ENCODE data around the gene HNRNPM.
"Not testable (repeated sequence)": the region's sequence is repeated elsewhere in the genome, so short reads cannot be mapped to it uniquely, and the experiment has no call there.

Gene HNRNPM

DNA sequence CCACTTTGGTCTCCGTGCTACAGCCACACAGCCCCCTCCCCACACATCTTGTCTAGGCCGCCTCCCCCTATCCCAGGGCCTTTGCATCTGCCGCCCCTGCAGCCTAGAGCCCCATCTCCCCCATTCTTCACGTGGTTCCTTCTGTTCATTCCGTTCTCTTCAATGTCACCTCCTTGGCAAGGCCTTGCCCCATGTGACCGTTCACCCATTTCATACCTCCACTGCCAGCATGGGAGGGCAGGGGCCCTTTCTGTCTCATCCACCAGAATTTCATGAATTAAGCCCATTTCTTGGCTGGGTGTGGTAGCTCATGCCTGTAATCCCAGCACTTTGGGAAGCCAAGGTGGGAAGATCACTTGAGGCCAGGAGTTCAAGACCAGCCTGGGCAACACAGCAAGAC is 15.7 kb upstream of the HNRNPM start:
- DNase-seq: no peak

DNA sequence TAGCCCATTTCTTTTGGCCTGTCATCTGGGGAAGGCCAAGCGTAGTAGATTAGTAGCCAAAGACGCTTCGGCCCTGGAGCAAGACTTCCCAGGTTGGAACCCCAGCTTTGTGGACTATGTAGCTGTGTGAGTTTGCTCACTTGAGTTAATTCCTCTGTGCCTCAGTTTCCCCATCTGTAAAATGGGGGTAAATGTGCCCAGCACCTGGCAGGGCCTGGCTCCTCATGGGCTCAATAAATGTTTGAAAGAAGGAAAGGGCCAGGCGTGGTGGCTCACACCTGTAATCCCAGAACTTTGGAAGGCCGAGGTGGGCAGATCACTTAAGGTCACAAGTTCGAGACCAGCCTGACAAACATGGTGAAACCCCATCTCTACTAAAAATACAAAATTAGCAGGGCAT is 14.9 kb upstream of the HNRNPM start:
- DNase-seq: no peak

DNA sequence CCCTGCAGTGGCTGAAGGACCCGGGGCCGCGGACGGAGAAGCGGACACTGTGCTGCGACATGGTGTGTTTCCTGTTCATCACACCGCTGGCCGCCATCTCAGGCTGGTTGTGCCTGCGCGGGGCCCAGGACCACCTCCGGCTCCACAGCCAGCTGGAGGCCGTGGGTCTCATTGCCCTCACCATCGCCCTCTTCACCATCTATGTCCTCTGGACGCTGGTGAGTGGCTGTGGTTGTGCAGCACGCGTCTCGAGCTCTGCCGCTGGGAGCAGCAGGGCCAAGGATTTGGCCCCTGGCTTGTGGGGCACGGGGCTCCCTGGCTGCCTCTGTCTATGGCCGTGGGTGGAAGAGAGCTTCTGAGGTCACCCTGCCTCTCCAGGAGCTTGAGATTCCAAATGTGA is 14.1 kb upstream of the HNRNPM start:
- no peak for DNase-seq

DNA sequence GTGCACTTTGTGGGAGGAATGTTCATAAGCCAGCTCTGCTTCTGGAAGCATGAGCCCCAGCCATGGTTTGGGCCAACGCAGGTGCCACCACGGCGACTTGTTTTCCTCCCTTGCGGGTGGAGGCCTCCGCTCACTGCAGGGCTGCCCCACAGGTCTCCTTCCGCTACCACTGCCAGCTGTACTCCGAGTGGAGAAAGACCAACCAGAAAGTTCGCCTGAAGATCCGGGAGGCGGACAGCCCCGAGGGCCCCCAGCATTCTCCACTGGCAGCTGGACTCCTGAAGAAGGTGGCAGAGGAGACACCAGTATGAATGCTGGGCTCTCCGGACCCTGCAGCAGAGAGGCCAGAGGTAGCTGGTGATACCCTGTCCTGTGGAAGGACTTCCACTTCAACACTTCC is 6.5 kb upstream of the HNRNPM start:
- no peak for DNase-seq

DNA sequence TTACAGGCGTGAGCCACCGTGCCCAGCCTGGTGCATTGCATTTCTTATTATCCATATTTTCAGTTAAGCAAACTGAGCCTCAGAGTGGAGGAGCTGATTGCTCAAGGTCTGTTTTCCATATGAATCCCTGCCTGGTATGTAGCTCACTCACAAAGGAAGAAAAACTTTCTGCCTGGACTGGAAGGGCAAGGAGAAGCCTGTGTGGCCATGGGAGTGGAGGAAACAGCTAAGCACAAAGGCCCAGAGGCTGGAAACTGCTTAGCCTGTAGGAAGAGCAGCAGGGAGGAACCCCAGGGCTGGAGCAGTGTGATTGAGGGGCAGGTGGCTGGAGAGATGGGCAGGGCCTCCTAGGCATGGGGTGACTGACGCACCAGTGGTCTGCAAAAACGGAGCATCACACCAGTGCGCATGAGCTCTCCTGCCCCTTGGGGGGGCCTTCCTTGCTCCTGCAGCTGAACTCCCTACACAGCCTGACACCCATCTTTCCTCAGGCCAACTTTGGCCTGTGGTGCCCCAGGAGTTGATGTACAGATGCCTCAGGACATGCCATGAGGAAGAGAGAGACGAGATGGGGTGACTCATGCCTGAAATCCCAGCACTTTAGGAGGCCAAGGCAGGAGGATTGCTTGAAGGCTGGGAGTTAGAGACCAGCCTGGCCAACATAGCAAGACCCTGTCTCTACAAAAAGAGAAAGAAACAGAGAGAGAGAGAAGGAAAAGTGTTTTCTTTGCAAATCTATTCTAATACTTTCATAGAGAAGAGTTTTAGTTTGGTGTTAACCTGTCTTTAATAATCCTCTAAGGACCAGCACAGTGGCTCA is 2.8 kb upstream of the HNRNPM start:
- no peak for DNase-seq

DNA sequence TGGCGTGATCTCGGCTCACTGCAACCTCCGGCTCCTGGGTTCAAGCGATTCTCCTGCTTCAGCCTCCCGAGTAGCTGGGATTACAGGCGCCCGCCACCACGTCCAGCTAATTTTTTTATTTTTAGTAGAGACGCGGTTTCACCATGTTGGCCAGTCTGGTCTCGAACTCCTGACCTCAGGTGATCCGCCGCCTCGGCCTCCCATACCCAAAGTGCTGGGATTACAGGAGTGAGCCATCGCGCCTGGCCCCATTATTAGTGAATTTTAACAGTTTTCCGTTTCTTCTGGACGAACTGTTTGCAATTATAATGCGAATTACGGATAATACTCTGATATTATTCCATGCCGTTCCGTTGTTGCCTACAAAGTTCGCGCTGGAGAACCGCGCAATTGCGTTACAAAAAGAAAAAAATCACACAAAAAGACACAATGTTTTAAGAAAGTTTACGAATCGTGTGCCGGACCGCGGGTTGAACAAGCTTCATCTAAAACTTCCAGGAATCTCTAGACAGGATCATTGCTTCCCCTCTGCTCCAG is 567 bp upstream of the HNRNPM start:
- DNase-seq: not testable (repeated sequence)

DNA sequence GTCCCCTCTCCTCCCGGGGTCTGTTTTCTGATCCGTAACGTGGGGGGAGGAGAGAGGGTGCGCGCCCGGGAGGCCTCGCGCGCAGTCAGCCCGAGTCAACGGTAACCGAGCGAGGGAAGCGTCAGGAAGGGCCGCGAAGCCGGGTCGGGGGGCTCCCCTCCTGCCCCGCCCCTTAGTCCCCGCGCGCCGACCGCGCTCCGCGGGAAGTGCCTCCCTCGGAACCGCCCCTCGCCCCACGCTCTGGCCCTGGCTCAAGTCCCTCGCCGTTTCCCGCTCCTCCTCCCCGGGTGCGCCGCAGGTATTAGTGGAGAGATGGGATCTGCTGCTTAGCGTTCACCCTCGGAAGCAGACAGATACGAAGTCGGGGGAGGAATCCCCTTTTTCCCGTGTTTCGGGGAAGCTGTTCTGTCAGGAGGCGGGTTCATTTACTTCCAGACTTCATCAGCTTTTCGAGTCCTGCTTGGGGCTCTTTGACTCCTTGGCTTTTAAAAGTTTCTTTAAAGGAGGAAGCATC is 770 bp downstream of the HNRNPM start:
- DNase-seq: peak; percentile 37

DNA sequence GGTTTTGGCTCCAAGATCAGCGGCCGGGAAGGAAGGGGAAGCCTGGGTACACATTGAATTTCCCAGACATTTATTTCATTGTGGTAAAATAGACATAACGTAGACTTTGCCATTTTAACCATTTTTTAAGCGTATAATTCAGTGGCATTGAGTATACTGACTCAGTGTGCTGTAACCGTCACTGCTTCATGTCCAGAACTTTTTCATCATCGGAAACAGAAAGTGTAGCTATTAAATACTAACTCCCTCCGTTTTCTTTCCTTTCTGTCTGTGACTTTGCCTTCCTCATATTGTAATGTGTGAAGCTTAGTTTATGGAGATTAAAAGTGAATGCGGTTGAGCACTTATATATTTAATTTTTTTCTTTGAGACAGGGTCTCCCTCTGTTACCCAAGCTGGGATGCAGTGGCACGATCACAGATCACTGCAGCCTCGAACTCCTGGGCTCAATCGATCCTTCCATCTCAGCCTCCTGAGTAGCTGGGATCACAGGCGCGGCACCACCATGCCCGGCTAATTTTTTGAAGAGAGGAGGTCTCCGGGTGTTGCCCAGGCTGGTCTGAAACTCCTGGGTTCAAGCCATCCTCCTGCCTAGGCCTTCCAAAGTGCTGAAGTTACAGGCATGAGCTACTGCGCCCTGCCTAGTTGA is 1.4 kb downstream of the HNRNPM start:
- DNase-seq: no peak

DNA sequence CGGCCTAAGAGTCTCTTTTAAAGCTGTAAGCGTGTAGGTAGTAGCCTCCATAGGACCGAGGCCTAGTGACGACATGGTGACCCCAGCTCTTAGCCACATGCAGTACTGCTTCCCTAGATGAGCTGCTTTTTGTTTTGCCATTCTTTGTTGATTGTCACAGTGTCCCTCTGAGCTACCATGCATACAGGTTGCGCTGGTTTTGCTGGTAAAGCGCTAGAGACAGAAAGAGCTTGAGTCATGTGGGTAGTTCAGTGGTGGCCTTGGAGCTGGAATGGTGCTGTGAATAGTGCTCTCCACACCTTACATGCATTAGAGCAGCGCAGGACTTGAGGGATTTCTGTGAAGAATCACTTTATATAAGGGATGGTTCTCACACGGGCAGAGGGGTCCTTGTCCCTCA is 5.1 kb downstream of the HNRNPM start:
- DNase-seq: no peak

DNA sequence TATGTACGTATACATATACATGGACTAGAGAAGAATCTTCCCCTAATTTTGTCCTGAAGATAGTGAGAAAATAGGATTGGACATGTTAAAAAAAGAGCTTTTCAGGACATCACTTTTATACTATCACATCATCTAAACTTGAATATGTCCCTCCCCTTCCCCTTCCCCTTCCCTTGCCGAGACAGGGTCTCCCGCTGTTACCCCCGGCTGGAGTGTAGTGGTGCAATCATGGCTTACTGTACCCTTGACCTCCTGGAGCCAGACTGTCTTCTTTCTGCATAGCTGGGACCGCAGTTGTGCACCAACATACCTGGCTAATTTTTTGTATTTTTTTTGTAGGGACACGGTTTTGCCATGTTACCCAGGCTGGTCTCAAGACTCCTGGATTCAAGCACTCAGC is 6.6 kb downstream of the HNRNPM start:
- DNase-seq: no peak

DNA sequence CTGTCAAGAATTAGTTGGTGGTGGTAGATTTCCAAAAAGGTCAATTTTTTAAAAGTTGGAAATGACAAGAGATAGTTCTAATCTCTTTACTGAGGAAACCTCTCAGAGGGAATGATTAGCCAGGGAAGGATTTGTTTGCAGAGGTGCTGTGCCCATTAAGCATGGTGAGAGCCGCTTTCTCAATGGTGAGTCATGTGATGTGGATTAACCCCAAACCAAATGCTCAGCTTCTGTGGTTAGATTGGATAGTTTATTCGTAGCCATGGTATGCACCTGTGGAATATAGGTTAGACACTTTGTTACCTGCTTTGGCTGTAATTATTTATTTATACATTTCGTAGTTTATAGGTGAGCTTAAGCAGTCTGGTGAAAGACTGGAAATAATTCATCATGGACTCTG is 7.1 kb downstream of the HNRNPM start:
- peak; percentile 66 for DNase-seq

DNA sequence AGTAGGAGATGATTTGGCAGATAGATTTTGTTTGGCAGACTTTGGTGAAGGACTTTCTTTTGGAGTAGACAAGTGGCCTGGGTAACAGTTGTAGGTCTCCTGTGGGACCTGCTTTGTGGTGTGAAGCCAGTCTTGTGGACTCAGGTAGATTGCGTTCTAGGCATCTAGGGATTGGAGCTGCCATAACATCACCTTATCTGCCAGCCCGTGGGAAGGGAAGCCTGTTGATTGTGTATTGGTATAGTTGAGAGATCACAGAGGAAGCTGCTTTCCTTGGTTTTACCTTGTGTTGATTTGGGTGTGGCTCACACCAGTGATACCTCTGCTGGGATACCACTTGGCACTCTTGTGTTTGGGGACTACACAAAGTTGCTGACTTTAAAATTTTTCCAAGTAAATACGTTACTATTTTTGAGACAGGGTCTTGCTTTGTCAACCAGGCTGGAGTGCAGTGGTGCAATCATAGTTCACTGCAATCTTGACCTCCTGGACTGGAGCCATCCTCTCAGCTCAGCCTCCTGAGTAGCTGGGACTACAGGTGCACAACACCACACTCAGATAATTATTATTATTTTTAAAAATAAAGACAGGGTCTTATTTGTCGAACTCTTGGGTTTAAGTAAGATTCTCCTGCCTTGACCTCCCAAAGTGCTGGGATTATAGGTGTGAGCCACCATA is 7.8 kb downstream of the HNRNPM start:
- no peak for DNase-seq

DNA sequence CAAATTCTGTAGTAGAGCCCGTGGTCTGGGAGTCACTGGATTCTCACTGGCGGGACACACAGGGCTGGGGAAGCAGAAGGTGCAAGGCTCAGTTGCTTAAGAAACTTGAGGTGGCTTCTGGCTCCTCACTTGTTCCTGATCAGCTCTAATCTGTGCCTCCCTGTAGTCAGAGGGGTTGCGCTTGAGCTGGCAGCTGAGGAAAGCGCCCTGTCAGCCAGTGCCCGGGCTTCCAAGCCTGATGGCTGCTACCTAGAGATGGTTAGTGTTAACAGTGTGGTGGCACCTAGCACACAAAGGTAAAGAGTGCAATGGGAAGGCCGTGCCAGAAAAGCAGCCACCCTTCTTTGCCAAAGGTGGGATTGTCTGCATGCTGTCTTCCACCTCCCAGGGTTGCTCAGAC is 8.8 kb downstream of the HNRNPM start:
- DNase-seq: no peak

DNA sequence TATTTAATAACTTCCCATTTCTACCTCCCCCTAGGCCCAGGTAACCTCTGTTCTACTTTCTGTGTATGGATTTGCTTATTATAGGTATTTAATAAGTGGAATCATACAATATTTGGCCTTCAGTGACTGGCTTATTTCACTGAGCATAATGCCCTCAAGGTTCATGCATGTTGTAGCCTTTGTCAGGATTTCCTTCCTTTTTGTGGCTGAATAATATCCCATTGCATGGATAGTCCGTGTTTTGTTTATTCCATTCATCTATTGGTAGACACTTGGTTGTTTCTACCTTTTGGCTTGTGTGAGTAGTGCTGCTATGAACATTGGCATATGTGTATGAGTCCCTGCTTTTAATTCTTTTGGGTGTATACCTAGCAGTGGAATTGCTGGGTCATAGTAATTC is 9.4 kb downstream of the HNRNPM start:
- no peak for DNase-seq

DNA sequence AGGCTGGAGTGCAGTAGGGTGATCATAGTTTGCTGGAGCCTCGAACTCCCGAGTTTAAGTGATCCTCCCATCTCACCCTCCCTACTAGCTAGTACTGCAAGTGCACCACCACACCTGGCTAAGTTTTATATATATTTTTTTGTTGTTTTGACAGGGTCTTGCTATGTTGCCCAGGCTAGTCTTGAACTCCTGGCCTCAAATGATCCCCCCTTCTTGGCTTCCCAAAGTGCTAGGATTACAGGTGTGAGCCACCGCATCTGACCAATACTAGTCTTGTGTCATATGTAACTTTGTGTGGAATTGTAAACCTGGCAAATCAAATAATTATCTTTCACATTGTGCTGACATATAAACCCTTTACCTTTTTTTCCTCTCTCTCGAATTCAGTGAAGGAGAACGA is 10.2 kb downstream of the HNRNPM start:
- no peak for DNase-seq

DNA sequence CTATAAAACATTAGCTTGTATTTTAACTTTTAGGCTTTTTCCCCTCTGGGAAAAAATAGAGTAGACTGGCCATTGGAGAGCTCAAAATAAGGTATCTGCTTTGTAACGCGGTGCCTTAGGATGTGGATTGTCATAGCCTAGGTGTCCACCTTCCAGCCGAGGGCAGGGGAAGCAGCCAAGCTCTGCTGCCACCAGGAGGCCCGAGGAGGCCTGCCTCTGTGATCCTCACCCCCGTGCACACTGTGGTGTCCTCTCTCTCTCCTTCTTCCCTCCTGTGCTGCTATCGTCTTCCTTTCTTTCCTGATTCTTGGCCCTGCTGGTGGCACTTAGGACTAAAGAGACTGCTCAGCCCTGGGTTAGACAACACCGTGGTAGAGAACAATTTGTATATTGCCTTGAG is 11.3 kb downstream of the HNRNPM start:
- no peak for DNase-seq

DNA sequence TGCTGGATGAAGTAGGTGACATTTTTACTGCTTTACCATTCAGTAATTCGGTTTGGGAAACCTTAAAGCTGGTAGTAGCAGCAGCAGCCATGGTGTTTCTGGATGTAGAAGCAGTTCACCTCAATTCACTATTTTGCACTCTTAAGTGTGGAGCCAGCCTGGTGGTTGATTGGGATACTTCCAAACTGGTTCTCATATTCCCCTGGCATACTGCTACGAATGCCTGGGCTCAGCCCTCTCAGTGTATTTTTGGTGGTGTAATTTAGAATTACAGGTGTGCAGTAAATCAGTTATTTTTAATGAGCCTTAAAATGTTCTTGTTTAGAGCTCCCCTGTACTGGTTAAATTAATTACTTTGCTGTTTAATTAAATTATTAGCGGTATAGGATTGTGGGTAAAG is 12.4 kb downstream of the HNRNPM start:
- no peak for DNase-seq

DNA sequence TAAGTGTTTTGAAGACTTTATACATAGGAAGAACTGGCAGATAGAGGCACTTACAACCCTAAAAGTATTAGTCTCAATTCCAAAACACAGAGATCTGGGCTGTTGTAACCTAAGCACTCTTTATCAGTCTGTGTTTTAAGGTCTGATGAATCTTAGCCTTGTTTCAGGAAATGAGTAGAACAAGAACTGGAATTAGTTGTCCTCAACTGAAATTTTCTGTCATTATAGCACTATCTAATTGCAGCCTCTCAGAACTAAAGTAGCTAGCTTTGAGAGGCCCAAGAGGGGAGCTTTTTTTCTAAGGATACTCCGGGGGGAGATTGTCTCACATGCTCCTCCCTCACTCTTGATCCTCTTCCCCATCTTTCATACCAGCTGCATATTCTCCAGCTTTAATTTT is 13.1 kb downstream of the HNRNPM start:
- DNase-seq: no peak

DNA sequence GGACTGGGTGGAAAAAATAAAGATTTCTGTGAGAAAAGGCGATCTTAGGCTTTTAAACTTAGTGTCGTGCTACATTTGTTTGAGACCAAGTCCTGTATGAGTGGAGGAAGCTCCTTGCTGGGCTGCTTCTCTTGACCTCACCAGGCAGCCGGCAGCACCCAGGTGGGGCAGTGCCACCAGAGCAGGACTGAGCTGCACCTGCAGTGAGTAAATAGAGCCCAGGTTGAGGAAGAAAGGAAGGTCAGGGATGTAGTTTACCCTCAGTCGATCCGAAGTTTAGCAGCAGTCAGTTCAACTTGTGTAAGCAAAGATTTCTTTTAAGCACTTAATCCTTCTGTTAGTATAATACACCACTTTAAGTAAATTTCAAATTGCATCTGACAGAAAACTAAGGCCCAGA is 13.6 kb downstream of the HNRNPM start:
- no peak for DNase-seq

DNA sequence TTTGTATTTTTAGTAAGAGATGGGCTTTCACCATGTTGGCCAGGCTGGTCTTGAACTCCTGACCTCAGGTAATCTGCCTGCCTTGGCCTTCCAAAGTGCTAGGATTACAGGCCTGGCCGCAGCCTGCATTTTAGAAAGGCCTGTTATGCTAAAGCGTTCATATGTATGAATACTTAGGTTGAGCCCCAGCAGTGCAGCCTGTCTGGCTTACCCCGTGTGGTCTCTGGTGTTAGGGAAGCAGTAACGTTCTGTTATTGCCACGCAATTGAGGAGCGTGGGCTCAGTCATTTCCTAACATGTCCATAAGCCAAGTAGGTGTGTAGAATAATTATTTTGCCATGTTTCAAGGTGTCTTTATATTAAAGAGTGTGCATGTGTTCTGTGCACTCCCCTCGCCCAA is 14.3 kb downstream of the HNRNPM start:
- DNase-seq: no peak

DNA sequence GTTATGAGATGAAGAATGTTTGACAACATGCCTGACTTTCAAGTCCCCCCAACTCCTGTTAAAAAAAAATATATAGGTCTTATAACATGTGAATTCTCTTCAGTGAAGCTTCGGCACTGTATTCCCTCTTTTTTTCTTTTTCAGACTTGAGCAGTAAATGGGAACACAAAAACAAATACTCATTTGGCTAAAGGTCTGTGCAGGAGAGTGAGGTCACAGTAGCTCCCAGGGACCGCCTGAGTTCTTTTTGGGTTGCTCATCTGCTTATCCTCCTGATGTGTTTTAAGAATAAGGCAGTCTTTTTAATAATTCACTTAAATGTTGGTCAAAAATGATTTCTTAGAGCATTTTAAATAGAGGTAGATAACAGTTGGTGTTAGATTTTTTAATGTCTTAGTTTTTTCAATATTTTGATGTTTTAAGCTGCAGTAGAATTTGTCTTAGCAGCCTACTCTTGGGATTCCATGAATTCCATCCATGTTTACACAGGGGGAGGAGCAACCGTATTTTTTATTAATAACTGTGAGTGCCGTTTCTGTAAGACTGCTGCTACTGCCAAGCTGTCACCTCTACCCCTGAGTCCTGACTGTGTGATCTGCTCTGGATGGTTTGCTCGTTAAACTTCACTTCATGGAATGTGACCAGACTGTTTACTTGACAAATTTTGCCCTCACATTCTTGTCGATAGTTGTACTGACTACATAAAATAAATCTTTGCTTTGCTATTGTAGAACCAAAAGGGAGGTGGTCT is 14.9 kb downstream of the HNRNPM start:
- peak; percentile 69 for DNase-seq

DNA sequence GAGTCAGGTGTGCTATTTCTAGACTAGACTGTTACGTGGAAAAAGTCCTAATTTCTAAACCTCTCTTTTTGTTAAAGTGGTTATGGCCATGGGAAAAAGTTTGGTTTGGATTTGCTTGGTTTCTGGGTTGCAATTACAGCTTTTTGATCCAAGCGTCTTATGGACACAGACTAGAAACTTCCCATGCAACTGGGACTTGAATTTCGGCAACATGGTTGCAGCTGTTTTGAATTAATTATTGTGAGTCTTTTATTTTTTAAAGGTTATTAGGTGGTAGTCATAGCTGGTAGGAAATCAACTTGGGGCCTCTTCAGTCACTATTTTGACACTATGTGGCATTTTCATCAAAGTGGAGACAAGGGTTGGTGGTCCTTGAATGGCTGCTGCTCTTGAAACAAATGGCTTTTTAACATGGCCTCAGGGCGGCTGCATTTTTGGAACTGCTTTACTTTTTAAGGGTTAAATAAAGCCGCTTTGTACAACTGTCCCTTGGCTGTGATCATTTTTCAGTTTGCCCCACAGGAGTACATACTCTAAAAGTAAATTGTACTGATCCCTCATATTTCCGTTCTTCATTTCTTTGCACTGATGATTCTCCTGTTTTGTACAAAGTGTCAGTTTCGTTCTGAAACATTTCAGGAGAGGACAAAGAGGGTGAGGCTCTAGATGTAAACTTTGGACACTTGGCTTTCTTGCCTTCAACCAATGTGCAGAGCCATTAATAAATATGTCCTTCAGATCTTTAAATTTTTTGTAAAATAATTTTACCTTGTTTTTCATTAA is 15.9 kb downstream of the HNRNPM start:
- peak; percentile 27 for DNase-seq
